HG03575 (cell line): ENCODE measurements around the gene BMPR1B.

Experiments
- ATAC-seq: cut with Tn5 transposase; IDR thresholded peaks from one replicate; pipeline ENCODE4 v1.9.1; 2021; ENCODE audit not compliant: unreplicated experiment, insufficient number of reproducible peaks, low FRiP score; ENCODE audit errors: extremely low read depth

The BMPR1B gene

DNA sequence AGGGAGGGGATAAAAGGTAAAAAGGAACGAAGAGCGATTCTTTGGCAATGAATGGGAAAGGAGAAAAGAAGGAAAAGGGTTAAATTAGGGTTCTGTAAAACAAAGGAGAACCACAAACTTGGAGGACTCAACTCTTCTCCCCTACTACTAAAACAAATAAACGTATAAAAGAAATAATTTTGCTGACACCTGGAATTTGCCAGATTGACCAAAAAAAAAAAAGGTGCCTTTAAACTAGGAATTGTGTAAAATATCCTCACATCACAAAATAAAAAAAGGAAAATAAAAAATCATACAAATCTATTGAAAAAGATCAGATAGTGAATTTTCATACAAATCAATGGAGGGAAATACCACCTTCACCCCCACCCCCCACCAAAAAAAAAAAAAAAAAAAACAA lies 129.3 kb downstream of the BMPR1B start:
- no peak for ATAC-seq

DNA sequence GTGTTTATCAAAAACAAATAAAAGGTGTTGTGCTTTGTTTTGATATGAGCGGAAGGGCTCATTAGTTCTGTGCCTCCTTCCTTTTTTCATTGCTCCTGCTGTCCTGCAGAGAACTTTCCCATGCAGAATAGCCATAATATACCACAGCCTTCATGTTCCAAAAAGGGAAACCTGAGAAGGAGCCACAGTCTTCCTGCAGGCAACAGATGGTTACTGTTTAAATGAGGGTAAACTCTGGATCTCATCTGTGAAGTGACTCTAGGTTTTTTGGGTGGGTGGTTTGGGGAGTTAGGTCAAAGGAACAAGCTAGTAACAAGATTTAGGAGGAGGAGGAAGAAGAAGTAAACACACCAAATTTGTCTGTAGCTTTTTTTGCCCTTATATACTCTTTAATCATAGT lies 131.8 kb downstream of the BMPR1B start:
- no peak for ATAC-seq

DNA sequence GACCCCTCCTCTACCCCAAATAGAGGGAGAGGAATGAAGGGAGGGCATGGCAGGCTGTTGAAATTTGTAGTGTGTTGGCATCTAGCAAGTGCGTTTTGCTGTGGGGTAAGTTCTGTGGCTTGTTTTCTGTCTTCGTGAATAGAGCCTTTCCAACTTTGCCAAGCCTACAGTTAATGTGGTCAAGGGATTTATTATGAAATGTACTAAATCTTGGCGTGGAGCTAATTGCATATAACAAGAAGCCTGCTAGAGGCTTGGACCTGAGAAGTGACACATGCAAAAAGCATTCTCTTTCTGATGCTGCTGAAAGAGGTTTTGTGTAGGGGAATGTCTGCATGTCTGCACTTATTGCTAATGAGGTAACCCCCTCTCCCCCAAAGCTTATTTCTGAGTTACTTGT lies 132.2 kb downstream of the BMPR1B start:
- no peak for ATAC-seq

DNA sequence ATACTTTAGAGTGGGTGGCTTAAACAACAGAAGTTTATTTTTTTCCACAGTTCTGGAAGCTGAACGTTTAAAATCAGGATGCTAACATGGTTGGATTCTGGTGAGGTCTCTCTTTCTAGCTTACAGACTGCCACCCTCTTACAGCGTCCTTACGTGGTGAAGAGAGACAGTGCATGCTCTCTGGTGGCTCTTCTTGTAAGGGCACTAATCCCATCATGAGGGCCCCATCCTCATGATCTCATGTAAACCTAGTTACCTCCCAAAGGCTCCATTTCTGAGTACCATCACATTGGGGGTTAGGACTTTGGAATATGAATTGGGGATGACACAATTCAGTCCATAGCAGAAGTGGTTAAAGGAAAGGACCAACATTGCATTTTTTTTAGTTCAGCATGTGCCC lies 132.8 kb downstream of the BMPR1B start:
- ATAC-seq, result no peak

DNA sequence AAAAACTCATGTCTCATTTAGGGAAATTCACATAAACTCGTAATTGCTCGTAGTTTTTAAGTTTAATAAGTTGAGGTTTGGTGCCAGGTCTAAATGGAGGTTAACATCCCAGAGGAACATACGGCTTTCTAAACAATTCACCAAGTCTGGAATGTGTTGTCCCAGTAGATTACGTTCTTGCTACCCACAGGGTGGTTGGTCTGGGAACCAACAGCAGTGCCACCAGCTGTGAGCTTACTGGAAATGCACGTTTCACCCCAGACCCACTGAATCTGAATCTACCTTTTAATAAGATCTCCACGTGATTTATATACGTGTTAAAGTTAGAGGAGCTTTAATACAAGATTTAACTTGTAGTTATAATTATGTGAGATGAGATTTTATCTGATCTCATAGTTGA lies 134.3 kb downstream of the BMPR1B start:
- no peak for ATAC-seq

DNA sequence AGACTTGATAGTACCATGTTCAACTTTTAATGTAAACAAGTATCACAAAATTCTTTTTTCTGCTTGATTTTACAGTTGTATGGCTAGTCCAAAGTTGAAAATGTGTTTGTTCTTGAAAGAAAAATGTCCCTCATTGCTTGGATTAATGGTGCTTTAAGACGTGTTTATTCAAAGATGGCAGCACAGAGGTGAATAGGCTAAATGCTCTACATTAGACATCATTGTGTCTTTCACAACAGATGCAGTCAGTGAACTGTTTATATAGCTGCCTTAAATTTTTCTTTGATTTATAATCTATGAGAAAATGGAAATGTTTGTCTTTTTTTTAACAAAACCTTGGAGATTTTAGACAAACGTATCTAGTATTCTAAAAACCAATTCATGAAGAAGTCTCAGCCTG lies 137.3 kb downstream of the BMPR1B start:
- ATAC-seq, result no peak

DNA sequence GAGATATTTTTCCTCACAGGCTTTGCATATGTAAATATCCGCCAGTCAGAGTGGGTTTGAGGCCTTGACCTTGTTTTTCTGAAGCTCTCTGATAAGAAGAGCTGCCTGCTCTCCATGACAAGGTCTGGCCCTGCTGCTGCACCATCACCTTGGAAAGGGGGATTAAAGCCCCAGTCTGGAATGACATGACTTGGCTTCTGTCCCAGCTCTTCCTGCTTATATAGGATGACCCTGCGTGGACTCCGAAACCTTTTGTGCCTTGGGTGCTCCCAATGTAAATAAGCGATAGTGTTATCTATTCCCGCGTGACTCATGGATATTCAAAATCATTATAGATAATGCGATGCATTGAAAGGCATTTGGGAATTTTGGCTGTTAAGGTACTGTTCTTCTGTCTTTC lies 139.3 kb downstream of the BMPR1B start:
- ATAC-seq, result no peak

DNA sequence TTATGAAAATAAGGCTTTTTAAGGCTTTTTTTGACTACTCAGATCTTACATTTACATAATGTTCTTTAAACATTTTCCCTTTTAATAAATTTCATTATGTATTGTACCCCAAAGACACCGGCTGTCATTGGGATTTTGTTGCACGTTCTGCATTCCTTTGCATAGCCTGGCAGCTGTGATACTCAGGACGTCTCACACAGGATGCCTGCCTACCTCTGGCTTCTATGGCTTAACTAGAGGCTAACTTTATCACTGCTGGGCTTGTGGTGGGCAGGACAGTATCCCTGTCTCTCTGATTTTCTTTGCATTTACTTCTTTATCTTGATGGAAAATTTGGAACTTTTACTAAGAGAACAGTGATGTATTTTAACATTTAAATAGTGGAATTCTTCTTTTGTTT lies 147.8 kb downstream of the BMPR1B start:
- no peak for ATAC-seq

DNA sequence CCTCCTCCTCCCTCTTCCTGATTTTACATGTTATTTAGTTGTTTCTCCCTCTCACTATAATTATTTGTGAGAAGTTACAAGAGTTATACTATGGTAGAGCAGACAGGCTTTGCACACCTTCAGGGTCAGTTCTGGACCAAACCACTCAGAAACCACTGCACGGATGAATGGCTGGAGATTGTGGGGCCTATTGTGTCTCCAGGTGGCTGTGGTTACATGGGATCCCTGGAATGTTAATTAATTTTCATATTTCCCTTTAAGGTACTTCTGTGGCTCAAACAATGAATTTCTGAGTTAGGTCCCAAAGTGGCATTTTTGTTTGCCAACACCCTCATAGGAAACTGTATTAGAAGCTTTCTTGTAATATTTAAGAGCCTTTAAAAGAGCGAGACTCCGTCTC lies 151.9 kb downstream of the BMPR1B start:
- no peak for ATAC-seq

DNA sequence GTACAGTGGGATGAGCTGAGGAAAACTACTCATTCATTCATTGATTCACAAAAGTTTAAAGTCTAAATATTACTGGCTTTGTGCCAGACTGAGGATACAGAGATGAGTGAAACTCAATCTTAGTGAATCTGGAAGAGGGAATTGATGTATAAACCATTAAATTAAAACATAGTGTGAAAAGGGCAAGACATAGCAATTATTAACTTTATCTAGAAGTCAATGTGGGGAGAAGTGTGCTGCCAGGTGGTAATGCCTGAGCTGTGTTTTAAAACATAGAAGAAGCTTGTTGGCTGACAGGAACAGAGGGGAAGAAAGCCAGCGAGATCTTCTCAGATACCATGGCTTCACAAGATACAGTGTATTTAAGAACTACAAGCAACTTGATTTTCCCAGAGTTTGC lies 153.4 kb downstream of the BMPR1B start:
- no peak for ATAC-seq

DNA sequence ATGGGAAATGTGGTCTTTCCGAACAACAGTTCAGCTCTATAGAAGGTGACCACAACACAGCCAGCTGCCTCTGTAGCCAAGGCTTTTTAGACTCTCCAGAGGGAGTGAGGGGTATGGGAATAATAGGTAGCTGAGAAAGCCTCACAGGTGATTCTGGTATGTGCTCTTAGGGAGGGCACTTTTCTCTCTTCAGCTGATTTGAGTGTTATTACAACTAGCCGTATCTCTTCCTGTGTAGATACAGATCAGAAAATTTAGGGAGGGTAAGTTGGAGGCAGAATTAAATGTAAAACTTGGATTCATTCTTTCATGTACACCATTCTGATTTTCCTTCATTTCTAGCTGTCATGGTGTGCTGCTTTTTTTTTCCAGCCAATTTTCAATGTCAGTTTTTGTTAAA lies 154.9 kb downstream of the BMPR1B start:
- ATAC-seq, result no peak

DNA sequence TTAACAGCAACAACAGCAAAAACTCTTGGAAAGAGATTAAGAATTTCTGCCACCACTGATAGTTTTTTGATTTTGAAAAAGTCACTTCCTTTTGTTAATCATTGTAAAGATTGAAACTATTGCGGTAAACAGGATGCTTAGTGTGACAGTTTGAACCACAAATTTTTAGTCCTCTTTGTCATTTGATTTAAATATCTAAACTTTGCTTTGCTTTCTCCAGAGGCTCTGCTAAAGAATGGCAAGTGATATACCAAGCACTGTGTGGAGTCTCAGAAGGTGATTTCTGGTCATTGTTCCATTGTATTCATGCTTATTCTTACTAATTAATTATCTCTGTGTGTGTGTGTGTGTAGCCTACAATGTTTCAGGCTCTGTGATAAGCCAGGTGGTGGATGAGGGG lies 155.6 kb downstream of the BMPR1B start:
- ATAC-seq, result peak; percentile 73

DNA sequence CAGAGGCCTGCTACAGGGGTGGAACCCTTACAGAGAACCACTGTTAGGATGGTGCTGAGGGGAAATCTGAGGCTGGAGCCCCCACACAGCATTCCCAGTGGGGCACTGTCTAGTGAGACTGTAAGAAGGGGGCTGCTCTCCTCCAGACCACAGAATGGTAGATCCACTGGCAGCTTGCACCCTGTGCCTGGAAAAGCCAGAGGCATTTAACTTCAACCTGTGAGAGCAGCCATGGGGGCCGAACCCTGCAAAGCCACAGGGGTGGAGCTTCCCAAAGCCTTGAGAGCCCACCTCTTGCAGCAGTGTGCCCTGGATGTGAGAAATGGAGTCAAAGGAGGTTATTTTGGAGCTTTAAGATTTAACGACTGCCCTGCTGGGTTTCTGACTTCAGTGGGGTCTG lies 159.4 kb downstream of the BMPR1B start:
- no peak for ATAC-seq

DNA sequence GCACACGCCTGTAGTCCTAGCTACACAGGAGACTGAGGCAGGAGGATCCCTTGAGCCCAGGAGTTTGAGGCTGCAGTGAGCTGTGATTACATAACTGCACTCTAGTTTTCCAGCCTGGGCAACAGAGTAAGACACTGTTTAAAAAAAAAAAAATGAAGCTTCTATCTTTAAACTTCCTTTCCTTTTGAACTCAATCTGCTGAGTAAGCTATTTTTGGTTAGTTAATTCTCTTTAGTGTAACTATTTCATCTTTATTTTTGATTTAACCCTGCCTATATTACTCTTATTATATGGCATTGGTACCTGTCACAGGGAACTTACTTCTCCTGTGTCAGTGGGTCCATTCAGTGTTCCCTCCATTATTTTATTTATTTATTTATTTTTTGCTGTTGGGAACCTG lies 160.8 kb downstream of the BMPR1B start:
- ATAC-seq, result no peak

DNA sequence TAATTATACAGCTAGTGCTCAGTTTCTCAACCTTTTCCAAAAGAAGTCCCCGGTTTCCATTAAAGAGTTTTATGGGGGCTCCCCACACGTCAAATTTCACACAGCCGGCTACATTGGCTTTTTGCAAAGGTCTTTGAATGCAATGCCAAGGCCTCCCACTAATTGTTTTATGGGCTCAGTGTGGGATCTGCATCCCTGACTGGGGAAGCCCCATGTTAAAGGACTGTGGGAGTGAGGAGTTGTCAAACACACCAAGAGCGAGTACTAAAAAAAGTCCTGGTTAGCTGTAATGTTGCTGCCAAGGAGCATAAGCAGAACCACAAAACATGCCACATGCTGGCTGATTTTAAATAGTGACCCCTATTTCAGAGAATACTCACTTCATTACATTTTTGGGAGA lies 162.6 kb downstream of the BMPR1B start:
- no peak for ATAC-seq

DNA sequence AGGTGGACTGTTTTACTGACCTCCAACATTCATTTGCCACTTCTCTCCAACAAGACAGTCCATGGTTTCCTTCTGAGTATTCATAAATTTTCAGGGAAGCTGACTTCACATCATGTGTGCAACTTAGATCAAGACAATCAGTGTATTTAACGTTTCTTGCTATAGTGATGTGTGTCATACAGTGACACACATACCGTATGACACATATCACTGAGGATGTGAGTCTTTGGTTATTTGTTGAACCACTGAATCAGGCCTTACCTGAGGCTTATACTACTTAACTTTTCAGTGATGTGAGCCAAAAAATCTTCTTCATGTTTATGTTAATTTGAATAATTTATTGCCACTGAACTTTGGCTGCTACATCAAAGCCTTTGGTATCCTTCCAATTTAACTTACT lies 166.8 kb downstream of the BMPR1B start:
- no peak for ATAC-seq

DNA sequence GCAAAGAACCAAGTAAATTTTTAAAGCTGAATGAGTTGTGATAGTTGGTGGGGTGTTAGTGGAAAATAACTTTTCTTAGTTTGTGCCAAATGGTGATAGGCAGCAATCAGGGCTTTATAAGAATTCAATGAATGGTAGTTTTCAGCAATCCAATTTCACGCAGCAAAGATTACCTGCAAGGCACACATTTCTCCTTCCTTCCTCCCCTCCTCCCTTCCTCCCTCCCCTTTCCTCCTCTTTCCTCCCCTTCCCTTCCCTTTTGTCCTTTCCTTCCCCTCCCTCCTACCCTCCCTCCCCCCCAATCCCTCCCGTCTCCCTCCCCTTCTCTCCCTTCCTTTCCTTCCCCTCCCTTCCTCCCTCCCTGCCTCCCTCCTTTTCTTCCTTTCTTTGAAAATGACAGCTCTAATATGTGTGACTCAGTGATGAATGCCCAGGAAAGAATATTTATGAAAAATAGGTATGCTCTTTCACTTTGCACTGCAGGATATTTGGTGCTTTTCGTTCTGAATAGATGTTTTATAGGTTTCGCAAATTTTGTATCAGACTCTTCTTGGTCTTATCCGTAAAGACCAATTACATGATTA lies 168.1 kb downstream of the BMPR1B start:
- no peak for ATAC-seq

DNA sequence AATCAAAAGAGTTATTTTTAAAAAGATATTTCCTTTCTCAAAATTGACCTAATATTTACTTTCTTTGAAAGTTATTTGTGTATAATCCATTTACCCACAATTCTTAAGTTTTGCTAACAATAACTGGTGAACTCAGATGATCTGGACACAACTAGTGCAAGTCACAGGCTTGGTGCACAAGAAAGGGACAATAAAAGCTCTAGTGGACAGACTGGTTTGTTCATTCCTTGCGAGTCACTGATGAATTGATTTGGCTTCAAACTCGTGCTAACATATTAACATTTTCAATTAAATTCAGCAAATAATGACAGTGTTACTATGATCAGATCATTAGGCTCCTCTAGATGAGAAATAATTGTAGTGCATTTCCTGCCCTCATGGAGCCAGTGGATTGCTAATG lies 169.2 kb downstream of the BMPR1B start:
- ATAC-seq, result no peak

DNA sequence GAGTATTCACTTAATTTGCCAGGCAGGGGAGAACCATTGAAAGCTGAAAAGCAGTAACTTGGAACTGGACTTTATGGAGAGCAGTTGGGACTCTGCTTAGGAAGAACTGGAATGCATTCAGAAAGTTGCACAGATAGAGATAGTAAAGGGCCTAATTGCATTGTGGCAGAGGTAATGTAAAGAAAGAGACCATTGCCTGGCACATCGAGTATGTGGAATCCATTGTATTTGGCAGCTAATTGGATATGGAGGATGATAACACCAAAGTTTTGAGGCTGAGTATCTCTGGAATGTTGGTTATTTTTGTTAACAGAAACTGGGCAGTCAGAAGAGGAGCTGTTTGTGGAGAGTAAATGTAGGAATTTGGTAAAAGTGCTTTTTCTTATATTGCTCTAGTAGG lies 169.9 kb downstream of the BMPR1B start:
- ATAC-seq, result no peak

DNA sequence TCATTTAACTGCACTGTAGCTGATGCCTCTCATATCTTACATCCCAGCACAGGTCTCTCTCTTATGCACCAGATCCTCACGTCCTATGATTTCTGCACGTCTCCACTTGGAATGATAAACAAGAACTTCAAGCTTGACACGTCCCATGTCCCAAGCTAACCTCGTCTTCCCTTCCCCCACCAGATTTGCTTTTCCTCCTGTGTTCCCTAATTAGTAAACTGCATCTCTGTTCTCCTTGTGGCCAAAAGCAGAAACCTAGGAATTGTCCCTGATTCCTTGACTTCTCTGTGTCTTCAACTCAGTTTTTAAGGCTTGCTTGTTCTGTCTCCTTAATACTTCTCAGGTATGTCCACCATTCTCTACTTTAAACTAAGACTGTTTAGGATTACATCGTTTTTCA lies 171.9 kb downstream of the BMPR1B start:
- no peak for ATAC-seq

DNA sequence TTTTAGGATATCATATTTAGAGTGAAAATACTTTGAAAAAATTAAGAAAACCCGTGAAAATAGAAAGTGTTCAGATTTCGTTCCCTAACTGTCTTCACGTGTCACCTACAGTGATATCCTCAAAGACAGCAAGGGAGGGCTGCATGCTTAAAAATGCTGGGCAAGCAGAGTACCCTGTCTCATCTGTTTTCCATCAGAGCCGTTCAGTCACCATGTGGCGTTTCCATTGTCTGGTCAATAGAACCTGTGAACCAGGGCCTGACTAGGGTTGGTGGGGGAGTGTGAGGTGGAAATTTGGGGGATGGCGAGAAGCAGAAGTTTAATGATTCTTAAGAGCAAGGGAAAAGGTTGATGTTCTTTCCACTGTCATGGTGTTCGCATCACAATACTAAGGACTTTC lies 173.9 kb downstream of the BMPR1B start:
- no peak for ATAC-seq

DNA sequence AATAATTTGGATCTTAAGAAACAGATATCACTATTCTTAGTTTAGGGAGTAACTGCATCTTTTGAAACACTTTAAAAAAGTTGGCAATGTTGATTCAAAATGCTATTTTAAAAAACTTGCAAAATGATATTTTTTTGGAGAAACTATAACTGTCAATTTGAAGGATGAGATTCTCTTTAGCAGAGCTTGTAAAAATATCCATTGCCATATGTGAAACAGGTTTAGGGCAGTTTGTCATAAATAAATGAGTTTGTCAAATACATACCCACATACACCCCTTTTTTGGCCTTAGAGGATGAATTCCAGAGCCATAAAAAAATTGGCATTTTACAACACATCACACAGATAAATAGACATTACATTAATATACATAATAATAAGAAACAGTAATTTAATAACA lies 174.6 kb downstream of the BMPR1B start:
- ATAC-seq, result no peak
